Activated CD8-positive, alpha-beta memory T cell treated with anti-CD3 and anti-CD28 coated beads, Interleukin-2, amount 50 U/mL, for 1 hour (primary cell): Measurements from ENCODE around the gene DAPK1.

Source experiments
- DNase-seq: peaks from one replicate; pipeline ENCODE4 v3.0.0-alpha.2; 2020; ENCODE audit errors: extremely low read depth

Gene DAPK1

GRCh38 chr9:87713278-87713987 lies 215.8 kb downstream of the DAPK1 start:
- DNase-seq, result no peak

GRCh38 chr9:87713988-87714330 lies 216.3 kb downstream of the DAPK1 start:
- DNase-seq, result no peak

GRCh38 chr9:87714819-87715218 lies 217.2 kb downstream of the DAPK1 start:
- DNase-seq, result no peak

- DNase-seq, result no peak
Measured at GRCh38 chr9:87716141-87716540, 218.5 kb downstream of the DAPK1 start.

GRCh38 chr9:87717456-87717855 lies 219.8 kb downstream of the DAPK1 start:
- no peak for DNase-seq

GRCh38 chr9:87718231-87718630 lies 220.6 kb downstream of the DAPK1 start:
- no peak for DNase-seq

- DNase-seq, result no peak
Measured at GRCh38 chr9:87718852-87719612, 221.4 kb downstream of the DAPK1 start.

GRCh38 chr9:87720173-87720572 lies 222.5 kb downstream of the DAPK1 start:
- DNase-seq, result no peak

- no peak for DNase-seq
Measured at GRCh38 chr9:87722393-87723088, 224.9 kb downstream of the DAPK1 start.

- no peak for DNase-seq
Measured at GRCh38 chr9:87725356-87725899, 227.8 kb downstream of the DAPK1 start.

- no peak for DNase-seq
Measured at GRCh38 chr9:87725900-87726709, 228.4 kb downstream of the DAPK1 start, which contains the start of gene CTSL. CTSL (plus strand) TSS chr9:87726119; CDS start chr9:87727604, 1,485 bp downstream.

- DNase-seq, result no peak
Measured at GRCh38 chr9:87729246-87729645, 231.6 kb downstream of the DAPK1 start.

GRCh38 chr9:87731321-87731720 lies 233.7 kb downstream of the DAPK1 start:
- DNase-seq, result no peak

- no peak for DNase-seq
Measured at GRCh38 chr9:87732344-87732743, 234.7 kb downstream of the DAPK1 start.

- no peak for DNase-seq
Measured at GRCh38 chr9:87732756-87733155, 235.1 kb downstream of the DAPK1 start.

GRCh38 chr9:87733273-87734052 lies 235.8 kb downstream of the DAPK1 start:
- no peak for DNase-seq

- no peak for DNase-seq
Measured at GRCh38 chr9:87734106-87734505, 236.4 kb downstream of the DAPK1 start.

- no peak for DNase-seq
Measured at GRCh38 chr9:87739546-87739945, 241.9 kb downstream of the DAPK1 start.

- DNase-seq, result no peak
Measured at GRCh38 chr9:87740209-87740608, 242.5 kb downstream of the DAPK1 start.

- DNase-seq, result no peak
Measured at GRCh38 chr9:87741326-87741725, 243.7 kb downstream of the DAPK1 start.

GRCh38 chr9:87741891-87742290 lies 244.2 kb downstream of the DAPK1 start:
- DNase-seq, result no peak
